ENCODE data around the gene CARMIL1. TPM values are rescaled to one million over a fixed set of nuclear protein-coding genes. Genes with fewer than 3 reads are reported as not detected.

CARMIL1 gene
- total RNA-seq, 1 donor from 2014 or later: 11.8 TPM

DNA sequence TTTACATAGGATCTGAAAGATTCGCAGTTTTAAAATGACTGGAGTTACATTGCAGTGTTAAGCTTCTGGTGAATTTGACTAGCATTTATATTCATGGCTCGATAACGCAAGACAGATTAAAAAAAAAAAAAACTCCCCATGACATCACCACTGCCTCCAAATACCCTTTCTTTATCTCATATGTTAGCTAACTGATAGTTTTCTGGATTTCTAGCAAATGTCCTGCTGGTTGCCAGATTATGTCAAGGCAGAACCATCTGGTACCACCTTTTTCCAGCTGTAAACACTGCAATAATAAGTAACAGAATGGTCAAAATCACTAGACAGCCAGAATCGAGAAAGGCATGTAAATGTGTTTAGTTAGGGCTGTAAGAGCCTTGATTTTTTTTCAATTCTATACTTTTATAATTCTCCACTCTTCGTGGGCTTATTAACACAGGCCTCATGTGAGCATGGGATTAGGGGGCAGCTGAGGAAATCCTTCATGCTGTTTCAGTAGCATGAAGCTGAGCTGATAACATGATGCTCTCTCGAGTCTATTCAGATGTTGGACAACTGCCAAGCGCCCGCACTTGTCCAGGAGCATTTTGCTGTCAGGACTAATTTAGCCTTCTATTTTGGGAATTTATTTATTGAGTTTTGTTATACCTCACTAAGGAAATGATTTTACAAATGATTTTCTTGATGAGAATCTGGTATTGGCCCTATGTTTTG, 206.8 kb downstream of the CARMIL1 start:
- no peak for DNase-seq (ENCODE audit: extremely low spot score, unreplicated experiment)
- Mint-ChIP-seq H3K9me3 (no peaks in the 10 kb centered on the region), H3K36me3 (no peaks in the 10 kb centered on the region), H3K4me1 (ENCODE audit: unreplicated experiment) (peaks cover 19% of the 10 kb centered on the region), H3K4me3 (no peak overlapping the region), H3K27me3 (no peaks in the 10 kb centered on the region), H3K27ac (no peak overlapping the region)
- TF ChIP-seq, protein P1, sequence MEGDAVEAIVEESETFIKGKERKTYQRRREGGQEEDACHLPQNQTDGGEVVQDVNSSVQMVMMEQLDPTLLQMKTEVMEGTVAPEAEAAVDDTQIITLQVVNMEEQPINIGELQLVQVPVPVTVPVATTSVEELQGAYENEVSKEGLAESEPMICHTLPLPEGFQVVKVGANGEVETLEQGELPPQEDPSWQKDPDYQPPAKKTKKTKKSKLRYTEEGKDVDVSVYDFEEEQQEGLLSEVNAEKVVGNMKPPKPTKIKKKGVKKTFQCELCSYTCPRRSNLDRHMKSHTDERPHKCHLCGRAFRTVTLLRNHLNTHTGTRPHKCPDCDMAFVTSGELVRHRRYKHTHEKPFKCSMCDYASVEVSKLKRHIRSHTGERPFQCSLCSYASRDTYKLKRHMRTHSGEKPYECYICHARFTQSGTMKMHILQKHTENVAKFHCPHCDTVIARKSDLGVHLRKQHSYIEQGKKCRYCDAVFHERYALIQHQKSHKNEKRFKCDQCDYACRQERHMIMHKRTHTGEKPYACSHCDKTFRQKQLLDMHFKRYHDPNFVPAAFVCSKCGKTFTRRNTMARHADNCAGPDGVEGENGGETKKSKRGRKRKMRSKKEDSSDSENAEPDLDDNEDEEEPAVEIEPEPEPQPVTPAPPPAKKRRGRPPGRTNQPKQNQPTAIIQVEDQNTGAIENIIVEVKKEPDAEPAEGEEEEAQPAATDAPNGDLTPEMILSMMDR (conservative IDR thresholded peaks at IDR 0.05): no peak

DNA sequence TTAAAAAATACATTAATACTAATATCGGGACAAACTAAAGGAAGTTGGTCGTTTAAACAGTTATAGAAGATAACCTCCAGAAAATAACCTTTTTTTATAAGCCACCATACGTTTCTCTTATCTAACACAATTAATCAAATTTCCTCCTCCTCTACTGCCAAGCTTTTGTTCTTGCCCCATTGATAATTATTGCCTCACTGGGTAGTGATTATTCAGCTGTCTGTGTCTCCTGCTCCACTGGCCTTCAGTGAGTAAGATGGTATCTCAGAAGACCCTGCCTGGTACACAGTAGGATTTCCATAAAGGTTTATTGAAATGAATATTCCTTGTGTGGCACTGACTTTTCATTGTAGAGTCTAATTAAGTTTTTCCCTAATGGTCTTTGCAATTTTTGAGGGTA, 207.4 kb downstream of the CARMIL1 start:
- H3K4me1 Mint-ChIP-seq (ENCODE audit: unreplicated experiment): peaks cover 19% of the 10 kb centered on the region
- no peak for DNase-seq (ENCODE audit: extremely low spot score, unreplicated experiment)
- H3K9me3 Mint-ChIP-seq: no peaks in the 10 kb centered on the region
- H3K27ac Mint-ChIP-seq: no peak overlapping the region
- no peaks in the 10 kb centered on the region for H3K36me3 Mint-ChIP-seq
- H3K27me3 Mint-ChIP-seq: no peaks in the 10 kb centered on the region
- TF ChIP-seq, protein P1 (conservative IDR thresholded peaks at IDR 0.05): no peak
- H3K4me3 Mint-ChIP-seq: no peak overlapping the region

DNA sequence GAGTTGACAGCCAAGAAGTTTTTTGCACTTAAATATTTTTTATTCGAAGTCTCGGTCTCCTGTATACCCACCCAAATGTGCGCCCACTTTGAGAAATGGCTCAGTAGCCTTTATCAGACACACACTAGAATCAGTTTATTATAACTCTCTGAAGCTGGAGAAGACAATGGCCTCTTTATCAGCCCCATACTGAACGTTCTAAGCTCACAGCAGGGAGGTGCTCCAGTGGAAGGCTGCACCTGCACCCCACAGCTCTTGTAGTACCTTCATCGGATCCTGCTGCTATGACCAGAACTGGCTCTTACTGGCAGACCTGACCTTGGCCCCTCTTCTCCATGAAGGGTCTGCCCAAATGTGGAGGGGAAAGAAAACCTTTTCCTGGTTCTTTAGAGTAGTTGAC, 207.8 kb downstream of the CARMIL1 start:
- H3K4me3 Mint-ChIP-seq: no peak overlapping the region
- H3K9me3 Mint-ChIP-seq: no peaks in the 10 kb centered on the region
- no peaks in the 10 kb centered on the region for H3K27me3 Mint-ChIP-seq
- TF ChIP-seq, protein P1 (conservative IDR thresholded peaks at IDR 0.05): no peak
- DNase-seq (ENCODE audit: extremely low spot score, unreplicated experiment): no peak
- H3K4me1 Mint-ChIP-seq (ENCODE audit: unreplicated experiment): peaks cover 19% of the 10 kb centered on the region
- no peak overlapping the region for H3K27ac Mint-ChIP-seq
- no peaks in the 10 kb centered on the region for H3K36me3 Mint-ChIP-seq

DNA sequence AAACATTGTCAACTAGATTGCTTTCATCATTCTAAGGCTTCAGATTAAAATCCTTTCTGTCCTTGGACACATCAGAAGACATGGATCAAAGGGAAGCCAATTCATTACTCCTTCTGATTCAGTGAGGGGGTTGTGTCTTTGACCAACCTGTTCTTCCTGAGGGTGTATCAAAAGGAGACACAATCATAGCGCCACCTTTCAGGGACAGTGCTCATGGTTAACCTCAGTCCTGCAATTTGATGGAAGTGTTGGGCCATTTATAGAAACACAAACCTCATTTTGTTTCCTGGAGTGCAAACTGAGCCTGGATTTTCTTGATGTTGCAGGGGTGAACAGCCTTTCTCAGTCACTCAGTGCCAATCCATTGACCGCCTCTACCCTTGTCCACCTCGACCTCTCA, 209.0 kb downstream of the CARMIL1 start:
- Mint-ChIP-seq H3K9me3 (no peaks in the 10 kb centered on the region), H3K4me3 (no peak overlapping the region), H3K36me3 (no peaks in the 10 kb centered on the region), H3K27me3 (no peaks in the 10 kb centered on the region), H3K4me1 (ENCODE audit: unreplicated experiment) (peaks cover 19% of the 10 kb centered on the region), H3K27ac (no peak overlapping the region)
- TF ChIP-seq, protein P1 (conservative IDR thresholded peaks at IDR 0.05): no peak
- no peak for DNase-seq (ENCODE audit: extremely low spot score, unreplicated experiment)

DNA sequence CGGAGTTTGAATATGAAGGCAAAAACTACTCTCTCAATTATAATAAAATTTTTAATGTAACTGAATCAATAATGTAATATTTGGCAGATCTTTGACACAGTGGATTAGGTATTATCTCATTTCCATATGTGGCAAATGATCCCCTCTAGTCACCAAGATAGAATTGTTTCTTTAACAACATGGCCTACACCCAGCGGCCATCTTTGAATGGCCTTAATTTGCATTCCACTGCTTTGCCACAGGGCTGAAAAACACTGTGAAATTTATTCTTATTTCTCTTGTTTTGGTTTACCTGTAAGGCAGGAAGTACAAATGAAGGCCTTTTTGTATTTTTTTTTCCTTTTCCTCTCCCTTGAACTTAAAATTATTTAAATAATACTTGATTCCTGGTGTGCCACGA, 210.2 kb downstream of the CARMIL1 start:
- no peak overlapping the region for H3K27ac Mint-ChIP-seq
- H3K4me1 Mint-ChIP-seq (ENCODE audit: unreplicated experiment): peaks cover 19% of the 10 kb centered on the region
- TF ChIP-seq, protein P1 (conservative IDR thresholded peaks at IDR 0.05): no peak
- no peaks in the 10 kb centered on the region for H3K36me3 Mint-ChIP-seq
- no peaks in the 10 kb centered on the region for H3K27me3 Mint-ChIP-seq
- no peak for DNase-seq (ENCODE audit: extremely low spot score, unreplicated experiment)
- no peaks in the 10 kb centered on the region for H3K9me3 Mint-ChIP-seq
- H3K4me3 Mint-ChIP-seq: no peak overlapping the region

Data from type B pancreatic cell (in vitro differentiated cells).